ENCODE results near the gene ZNF808.

GRCh38 chr19:52533901-52534300 lies 6.4 kb downstream of the ZNF808 start:
- TF ChIP-seq, protein P1, sequence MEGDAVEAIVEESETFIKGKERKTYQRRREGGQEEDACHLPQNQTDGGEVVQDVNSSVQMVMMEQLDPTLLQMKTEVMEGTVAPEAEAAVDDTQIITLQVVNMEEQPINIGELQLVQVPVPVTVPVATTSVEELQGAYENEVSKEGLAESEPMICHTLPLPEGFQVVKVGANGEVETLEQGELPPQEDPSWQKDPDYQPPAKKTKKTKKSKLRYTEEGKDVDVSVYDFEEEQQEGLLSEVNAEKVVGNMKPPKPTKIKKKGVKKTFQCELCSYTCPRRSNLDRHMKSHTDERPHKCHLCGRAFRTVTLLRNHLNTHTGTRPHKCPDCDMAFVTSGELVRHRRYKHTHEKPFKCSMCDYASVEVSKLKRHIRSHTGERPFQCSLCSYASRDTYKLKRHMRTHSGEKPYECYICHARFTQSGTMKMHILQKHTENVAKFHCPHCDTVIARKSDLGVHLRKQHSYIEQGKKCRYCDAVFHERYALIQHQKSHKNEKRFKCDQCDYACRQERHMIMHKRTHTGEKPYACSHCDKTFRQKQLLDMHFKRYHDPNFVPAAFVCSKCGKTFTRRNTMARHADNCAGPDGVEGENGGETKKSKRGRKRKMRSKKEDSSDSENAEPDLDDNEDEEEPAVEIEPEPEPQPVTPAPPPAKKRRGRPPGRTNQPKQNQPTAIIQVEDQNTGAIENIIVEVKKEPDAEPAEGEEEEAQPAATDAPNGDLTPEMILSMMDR (IDR thresholded peaks at IDR 0.05) = no peak
- no peak for TF ChIP-seq POLR2A (IDR thresholded peaks at IDR 0.05)
- no peak for TF ChIP-seq EP300 (IDR thresholded peaks at IDR 0.05)

Data from tibial nerve (tissue), 4 donors.